GM19324 (cell line): ENCODE measurements around the gene BPNT1.

Experiments used
- ATAC-seq: cut with Tn5 transposase; IDR thresholded peaks from one replicate; pipeline ENCODE4 v1.9.1; 2021; ENCODE audit warnings: mild to moderate bottlenecking, moderate library complexity; ENCODE audit not compliant: unreplicated experiment, low FRiP score

BPNT1 gene

GRCh38 chr1:220013497-220013896 lies 76.1 kb downstream of the BPNT1 start:
- ATAC-seq, result peak; percentile 54

- ATAC-seq, result no peak
Measured at GRCh38 chr1:220012259-220012658, 77.3 kb downstream of the BPNT1 start.

GRCh38 chr1:220011620-220012019 lies 78.0 kb downstream of the BPNT1 start:
- no peak for ATAC-seq
